ENCODE data around the gene GOLT1B. TPM values are rescaled to one million over a fixed set of nuclear protein-coding genes. Genes with fewer than 3 reads are reported as not detected.
A peak's percentile ranks its signal among the peaks of the same experiment; 100 is the strongest.

The GOLT1B gene
- total and polyA plus RNA-seq, 2 of the 13 experiments (the other 11 are each of a cell fraction or from before 2014, with no cell fraction given), result 23.6 to 38.4 TPM

DNA sequence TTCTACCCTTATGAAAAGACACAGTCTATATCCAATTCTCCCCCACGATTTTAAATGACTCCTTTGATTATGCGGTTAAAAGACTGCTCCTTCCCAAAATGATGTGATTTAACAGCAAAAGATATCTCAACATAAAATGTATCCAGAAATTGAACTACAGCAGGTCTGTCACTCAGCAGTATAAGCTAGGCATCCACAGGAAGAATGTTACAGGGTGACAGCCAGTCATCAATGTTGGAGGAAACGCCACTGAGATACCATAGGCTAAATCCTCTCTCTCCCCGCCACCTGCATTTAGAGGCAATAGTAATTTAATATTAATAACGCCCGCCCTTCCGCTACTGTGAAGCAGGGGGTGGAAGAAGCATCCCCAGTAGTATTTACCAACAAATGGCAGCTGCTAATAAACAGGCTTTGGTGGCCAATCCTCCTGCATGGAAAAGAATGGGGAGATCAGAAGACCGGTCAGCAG lies 767 bp upstream of the GOLT1B start:
- Histone ChIP-seq H3K36me3 (replicated peaks in 1 of 2; ENCODE audit: control insufficient read depth in 1 of 2, insufficient read depth in 2 of 2, low read length in 2 of 2) (peaks cover 3 to 18% of the 10 kb centered on the region in 2 experiments; a peak in 2 of 5 replicates), H3K4me1 (ENCODE audit: insufficient read depth, low read length) (peaks cover 33% of the 10 kb centered on the region), H3K9ac (ENCODE audit: insufficient read depth, low read depth, low read length) (peak overlapping the region; percentile 88), H3K27me3 (ENCODE audit: control insufficient read depth in 1 of 2, insufficient read depth in 2 of 2, low read length in 2 of 2) (no peaks in the 10 kb centered on the region; a peak in 1 of 5 replicates), H3K4me2 (ENCODE audit: low read depth, low read length) (peak overlapping the region; percentile 85), H3K4me3 (replicated peaks in 1 of 3; ENCODE audit: insufficient read depth in 1 of 3, low read depth in 2 of 3, low read length in 3 of 3) (peak overlapping the region; percentile 58 to 95 (median 78)), H3K79me2 (ENCODE audit: insufficient read depth, low read length) (peaks cover 44% of the 10 kb centered on the region), H4K20me1 (ENCODE audit: insufficient read depth, low read length) (peaks cover 3% of the 10 kb centered on the region; the same call in 1 of the 2 replicates), H3K27ac (ENCODE audit: extremely low read length, insufficient read depth, low read length) (peak overlapping the region; percentile 90), H2AFZ (ENCODE audit: low read length) (peak overlapping the region; percentile 91), H3K9me3 (ENCODE audit: low read length) (no peaks in the 10 kb centered on the region)
- in situ Hi-C loops (cut with HindIII; ENCODE audit: extremely low pct_ligation_motif_present, low pct_unique_long_range_greater_than_20kb) (loop anchor here (25.0 kb wide), 1 partner anchor 536 kb away; the partner anchor contains the start of gene CMAS), intact Hi-C loops (cut with micrococcal nuclease; ENCODE audit: unreplicated experiment) (loop anchor here (1.0 to 10.0 kb wide), 4 partner anchors 62 to 179 kb away; partner anchors contain the start of genes LDHB and PYROXD1)
- TF ChIP-seq JUNB (CRISPR knock-in tag; IDR thresholded peaks at IDR 0.05; ENCODE audit: borderline replicate concordance), result no peak
- 0 out of 2 replicates have a peak, but pooled peaks have one; percentile 4 for TF ChIP-seq KAT7 (CRISPR knock-in tag; IDR thresholded peaks at IDR 0.05; ENCODE audit: borderline replicate concordance)
- CTCF ChIA-PET (ENCODE audit: low intra/inter-chr PET ratio, low total read pairs), result no interaction called here
- BruUV-seq (replicated peaks), result TSS peak; percentile 72
- WGBS (ENCODE audit: low lambda C conversion rate), result 2% methylated on average over 8 of the region's 8 CpGs
- POLR2A ChIA-PET, result interaction anchor here (0.6 to 1.9 kb wide), 3 partner anchors 61 to 1044 kb away, joined by 3 to 7 read pairs (median 4); partner anchors contain the start of genes C2CD5 and PYROXD1
- DNase-seq (ENCODE audit: low spot score) (no peak), FAIRE-seq (no peak), ATAC-seq (peak; percentile 14)

GRCh38 chr12:21502164-21502496 lies 541 bp downstream of the GOLT1B start:
- POLR2A ChIA-PET, result interaction anchor here (1.2 to 1.9 kb wide), 3 partner anchors 10 to 65 kb away, joined by 4 to 7 read pairs (median 5); partner anchors contain the start of gene PYROXD1
- CTCF ChIA-PET (ENCODE audit: low intra/inter-chr PET ratio, low total read pairs), result no interaction called here

More at GRCh38 chr12:21502164-21502496, 541 bp downstream of the GOLT1B start:
- no peaks in the 10 kb centered on the region; a peak in 1 of 5 replicates for H3K27me3 ChIP-seq (ENCODE audit: control insufficient read depth in 1 of 2, insufficient read depth in 2 of 2, low read length in 2 of 2)
- in situ Hi-C loops (cut with HindIII; ENCODE audit: extremely low pct_ligation_motif_present, low pct_unique_long_range_greater_than_20kb) (loop anchor here (25.0 kb wide), 1 partner anchor 535 kb away; the partner anchor contains the start of gene CMAS), intact Hi-C loops (cut with micrococcal nuclease; ENCODE audit: unreplicated experiment) (loop anchor here (10.0 kb wide), 1 partner anchor 153 kb away; the partner anchor contains the start of gene LDHB)
- peaks cover 1 to 9% of the 10 kb centered on the region in 2 experiments; a peak in 2 of 5 replicates for H3K36me3 ChIP-seq (replicated peaks in 1 of 2; ENCODE audit: control insufficient read depth in 1 of 2, insufficient read depth in 2 of 2, low read length in 2 of 2)
- H2AFZ ChIP-seq (ENCODE audit: low read length), result no peak overlapping the region
- no TSS peak for BruUV-seq (replicated peaks)
- H3K79me2 ChIP-seq (ENCODE audit: insufficient read depth, low read length), result peaks cover 55% of the 10 kb centered on the region
- H3K9me3 ChIP-seq (ENCODE audit: low read length), result no peaks in the 10 kb centered on the region
- H3K27ac ChIP-seq (ENCODE audit: extremely low read length, insufficient read depth, low read length), result peak overlapping the region; percentile 90
- peak overlapping the region; percentile 88 for H3K9ac ChIP-seq (ENCODE audit: insufficient read depth, low read depth, low read length)
- 2% methylated on average over 12 of the region's 14 CpGs for WGBS (ENCODE audit: low lambda C conversion rate)
- no peak for FAIRE-seq
- no peak for ATAC-seq
- H3K4me1 ChIP-seq (ENCODE audit: insufficient read depth, low read length), result peaks cover 33% of the 10 kb centered on the region
- TF ChIP-seq RFX1 (IDR thresholded peaks at IDR 0.05) (no peak), AHR (CRISPR knock-in tag; IDR thresholded peaks at IDR 0.05) (0 out of 2 replicates have a peak, but pooled peaks have one; percentile 14), ZNF598 (CRISPR knock-in tag; IDR thresholded peaks at IDR 0.05; ENCODE audit: borderline replicate concordance) (peak; percentile 1; the same call in 1 of the 2 replicates), AGO2 (optimal IDR thresholded peaks at IDR 0.05; ENCODE audit: low read depth, low read length) (peak; percentile 14), ZNF451 (CRISPR knock-in tag; IDR thresholded peaks at IDR 0.05) (no peak; the same call in 1 of the 2 replicates), ZNF446 (CRISPR knock-in tag; IDR thresholded peaks at IDR 0.05) (0 out of 2 replicates have a peak, but pooled peaks have one; percentile 30), ZNF709 (CRISPR knock-in tag; IDR thresholded peaks at IDR 0.05) (0 out of 2 replicates have a peak, but pooled peaks have one; percentile 45)
- TF ChIP-seq, protein P1, sequence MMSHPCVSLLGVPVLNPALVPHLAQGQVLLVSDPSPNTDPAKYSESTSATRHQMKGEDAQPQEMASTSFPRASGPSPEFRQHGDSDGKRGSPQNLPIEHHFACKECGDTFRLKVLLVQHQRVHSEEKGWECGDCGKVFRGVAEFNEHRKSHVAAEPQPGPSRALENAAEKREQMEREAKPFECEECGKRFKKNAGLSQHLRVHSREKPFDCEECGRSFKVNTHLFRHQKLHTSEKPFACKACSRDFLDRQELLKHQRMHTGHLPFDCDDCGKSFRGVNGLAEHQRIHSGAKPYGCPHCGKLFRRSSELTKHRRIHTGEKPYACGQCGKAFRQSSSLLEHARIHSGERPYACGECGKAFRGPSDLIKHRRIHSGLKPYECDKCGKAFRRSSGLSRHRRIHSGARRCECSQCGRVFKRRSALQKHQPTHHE (CRISPR knock-in tag; IDR thresholded peaks at IDR 0.05; ENCODE audit: borderline replicate concordance), result 0 out of 2 replicates have a peak, but pooled peaks have one; percentile 11
- TF ChIP-seq, protein P2, sequence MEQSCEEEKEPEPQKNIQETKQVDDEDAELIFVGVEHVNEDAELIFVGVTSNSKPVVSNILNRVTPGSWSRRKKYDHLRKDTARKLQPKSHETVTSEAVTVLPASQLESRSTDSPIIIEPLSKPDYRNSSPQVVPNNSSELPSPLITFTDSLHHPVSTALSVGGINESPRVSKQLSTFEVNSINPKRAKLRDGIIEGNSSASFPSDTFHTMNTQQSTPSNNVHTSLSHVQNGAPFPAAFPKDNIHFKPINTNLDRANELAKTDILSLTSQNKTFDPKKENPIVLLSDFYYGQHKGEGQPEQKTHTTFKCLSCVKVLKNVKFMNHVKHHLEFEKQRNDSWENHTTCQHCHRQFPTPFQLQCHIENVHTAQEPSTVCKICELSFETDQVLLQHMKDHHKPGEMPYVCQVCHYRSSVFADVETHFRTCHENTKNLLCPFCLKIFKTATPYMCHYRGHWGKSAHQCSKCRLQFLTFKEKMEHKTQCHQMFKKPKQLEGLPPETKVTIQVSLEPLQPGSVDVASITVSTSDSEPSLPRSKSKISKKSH (CRISPR knock-in tag; IDR thresholded peaks at IDR 0.05; ENCODE audit: borderline replicate concordance), result no peak
- peak overlapping the region; percentile 76 for H3K4me2 ChIP-seq (ENCODE audit: low read depth, low read length)
- peak overlapping the region; percentile 87 to 95 (median 95) for H3K4me3 ChIP-seq (replicated peaks in 1 of 3; ENCODE audit: insufficient read depth in 1 of 3, low read depth in 2 of 3, low read length in 3 of 3)
- peak; percentile 11 for DNase-seq (ENCODE audit: low spot score)
- peaks cover 3% of the 10 kb centered on the region; the same call in 1 of the 2 replicates for H4K20me1 ChIP-seq (ENCODE audit: insufficient read depth, low read length)

Measured in HepG2 (cell line).